ENCODE measurements around the gene SMPD3. TPM values are rescaled to one million over a fixed set of nuclear protein-coding genes. Genes with fewer than 3 reads are reported as not detected.

Gene SMPD3
- total and polyA plus RNA-seq, 7 donors = 0.49 to 29.7 (median 2.8) TPM

- no peaks in the 10 kb centered on the region for H3K27me3 ChIP-seq
- no peak overlapping the region for H3K27ac ChIP-seq
- intact Hi-C loops (cut with DNase I) = no loop called here
- WGBS, 2 donors = 75 to 82% methylated on average over 8 of the region's 8 CpGs
- no peak overlapping the region for H3K4me3 ChIP-seq
- H3K4me1 ChIP-seq = no peaks in the 10 kb centered on the region
- TF ChIP-seq POLR2A (IDR thresholded peaks at IDR 0.05) (no peak), EP300 (IDR thresholded peaks at IDR 0.05) (no peak)
- no peaks in the 10 kb centered on the region for H3K36me3 ChIP-seq
- DNase-seq = no peak
- H3K9me3 ChIP-seq = no peaks in the 10 kb centered on the region
These were observed 59.3 kb downstream of the SMPD3 start for GRCh38 chr16:68389006-68389405.

DNA sequence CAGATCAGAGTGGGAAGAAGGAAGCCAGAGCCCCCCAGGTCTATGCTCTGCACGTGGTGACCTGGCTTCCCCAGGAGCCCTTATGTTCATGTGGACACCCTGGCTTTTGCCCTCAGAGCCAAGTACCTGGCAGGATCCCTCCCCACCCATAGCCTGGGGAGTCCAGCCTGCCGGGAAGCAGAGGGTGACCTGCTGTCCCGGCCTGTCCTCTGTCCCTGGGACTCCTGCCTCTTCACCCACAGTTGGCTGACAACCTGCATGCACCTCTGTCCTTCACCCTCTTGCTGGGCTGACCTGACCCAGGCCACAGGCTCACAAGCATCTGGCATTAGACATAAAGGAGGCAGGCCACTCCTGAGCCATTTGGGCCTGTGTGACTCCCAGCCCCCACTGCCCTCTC, 60.2 kb downstream of the SMPD3 start:
- intact Hi-C loops (cut with DNase I) = no loop called here
- 45 to 78% methylated on average over 3 of the region's 3 CpGs for WGBS, 2 donors
- TF ChIP-seq EP300 (IDR thresholded peaks at IDR 0.05) (no peak), POLR2AphosphoS5 (IDR thresholded peaks at IDR 0.05) (no peak), POLR2A (IDR thresholded peaks at IDR 0.05) (no peak)
- TF ChIP-seq, protein P1, sequence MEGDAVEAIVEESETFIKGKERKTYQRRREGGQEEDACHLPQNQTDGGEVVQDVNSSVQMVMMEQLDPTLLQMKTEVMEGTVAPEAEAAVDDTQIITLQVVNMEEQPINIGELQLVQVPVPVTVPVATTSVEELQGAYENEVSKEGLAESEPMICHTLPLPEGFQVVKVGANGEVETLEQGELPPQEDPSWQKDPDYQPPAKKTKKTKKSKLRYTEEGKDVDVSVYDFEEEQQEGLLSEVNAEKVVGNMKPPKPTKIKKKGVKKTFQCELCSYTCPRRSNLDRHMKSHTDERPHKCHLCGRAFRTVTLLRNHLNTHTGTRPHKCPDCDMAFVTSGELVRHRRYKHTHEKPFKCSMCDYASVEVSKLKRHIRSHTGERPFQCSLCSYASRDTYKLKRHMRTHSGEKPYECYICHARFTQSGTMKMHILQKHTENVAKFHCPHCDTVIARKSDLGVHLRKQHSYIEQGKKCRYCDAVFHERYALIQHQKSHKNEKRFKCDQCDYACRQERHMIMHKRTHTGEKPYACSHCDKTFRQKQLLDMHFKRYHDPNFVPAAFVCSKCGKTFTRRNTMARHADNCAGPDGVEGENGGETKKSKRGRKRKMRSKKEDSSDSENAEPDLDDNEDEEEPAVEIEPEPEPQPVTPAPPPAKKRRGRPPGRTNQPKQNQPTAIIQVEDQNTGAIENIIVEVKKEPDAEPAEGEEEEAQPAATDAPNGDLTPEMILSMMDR (IDR thresholded peaks at IDR 0.05) = no peak
- Histone ChIP-seq H3K36me3 (no peaks in the 10 kb centered on the region), H3K4me3 (no peak overlapping the region), H3K27ac (no peak overlapping the region), H3K4me1 (no peaks in the 10 kb centered on the region), H3K9me3 (no peaks in the 10 kb centered on the region), H3K27me3 (no peaks in the 10 kb centered on the region)
- DNase-seq = no peak

- TF ChIP-seq EP300 (IDR thresholded peaks at IDR 0.05) = no peak
- TF ChIP-seq POLR2A (IDR thresholded peaks at IDR 0.05) = no peak
- TF ChIP-seq POLR2AphosphoS5 (IDR thresholded peaks at IDR 0.05) = no peak
- TF ChIP-seq, protein P1 (IDR thresholded peaks at IDR 0.05) = no peak
- intact Hi-C loops (cut with DNase I) = no loop called here
- Histone ChIP-seq H3K4me1 (no peaks in the 10 kb centered on the region), H3K27ac (peak overlapping the region in 1 of 4 donors; percentile 18), H3K36me3 (no peaks in the 10 kb centered on the region), H3K9me3 (no peaks in the 10 kb centered on the region), H3K27me3 (no peaks in the 10 kb centered on the region), H3K4me3 (no peak overlapping the region)
- 20 to 73% methylated on average over 9 of the region's 9 CpGs for WGBS, 2 donors
- DNase-seq = no peak
These were observed 61.0 kb downstream of the SMPD3 start for GRCh38 chr16:68387301-68387700.

DNA sequence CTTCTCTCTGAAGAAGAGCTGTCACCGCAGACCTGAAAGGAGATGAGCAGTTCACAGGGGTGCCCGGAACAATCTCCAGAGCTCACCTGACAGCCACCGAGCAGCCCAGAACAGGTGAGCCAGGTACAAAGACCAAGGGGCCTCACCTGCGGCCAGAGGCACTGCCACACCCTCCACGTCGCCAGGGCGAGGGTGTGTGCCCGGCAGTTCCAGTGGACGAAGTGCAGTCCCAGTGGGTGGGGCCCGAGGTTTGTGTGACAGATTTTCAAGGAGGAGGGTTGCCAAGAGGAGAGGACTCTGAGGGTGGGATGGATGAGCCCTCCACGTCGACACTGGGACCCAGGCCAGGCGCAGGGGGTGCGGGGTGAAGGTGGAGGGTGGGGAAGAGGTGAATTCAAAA, 61.7 kb downstream of the SMPD3 start:
- Histone ChIP-seq H3K4me3 (no peak overlapping the region), H3K27me3 (no peaks in the 10 kb centered on the region), H3K27ac (peak overlapping the region in 1 of 4 donors; percentile 18), H3K4me1 (no peaks in the 10 kb centered on the region), H3K36me3 (no peaks in the 10 kb centered on the region), H3K9me3 (no peaks in the 10 kb centered on the region)
- DNase-seq = no peak
- intact Hi-C loops (cut with DNase I) = no loop called here
- 14 to 67% methylated on average over 14 of the region's 14 CpGs for WGBS, 2 donors
- no peak for TF ChIP-seq EP300 (IDR thresholded peaks at IDR 0.05)
- TF ChIP-seq, protein P1 (IDR thresholded peaks at IDR 0.05) = no peak
- peak in 1 of 2 donors; percentile 48 for TF ChIP-seq POLR2A (IDR thresholded peaks at IDR 0.05)
- TF ChIP-seq POLR2AphosphoS5 (IDR thresholded peaks at IDR 0.05) = peak in 1 of 4 donors; percentile 16

DNA sequence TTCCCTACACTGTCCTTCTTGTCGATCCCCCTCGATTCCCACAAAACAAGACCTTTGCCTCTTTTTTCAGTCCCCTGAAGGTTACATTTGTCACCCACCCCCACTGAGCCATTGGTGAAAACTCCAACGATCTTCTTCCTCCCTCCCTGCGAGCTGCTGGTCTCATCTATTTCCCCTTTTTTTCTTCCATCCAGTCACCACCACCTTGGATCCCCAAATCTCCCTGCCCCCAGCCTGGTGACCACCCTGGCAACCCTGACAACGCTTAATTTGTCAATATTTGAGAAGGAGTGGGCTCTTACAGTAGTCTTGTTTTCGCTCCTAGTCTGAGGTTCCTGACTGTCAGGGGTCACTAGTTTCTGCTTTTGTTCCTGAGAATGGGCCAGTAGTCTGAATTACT, 62.9 kb downstream of the SMPD3 start:
- 74 to 76% methylated on average over 6 of the region's 6 CpGs for WGBS, 2 donors
- TF ChIP-seq EP300 (IDR thresholded peaks at IDR 0.05) = no peak
- no peak for TF ChIP-seq POLR2A (IDR thresholded peaks at IDR 0.05)
- TF ChIP-seq POLR2AphosphoS5 (IDR thresholded peaks at IDR 0.05) = no peak
- TF ChIP-seq, protein P1 (IDR thresholded peaks at IDR 0.05) = no peak
- intact Hi-C loops (cut with DNase I) = no loop called here
- Histone ChIP-seq H3K27ac (no peak overlapping the region), H3K4me3 (no peak overlapping the region), H3K36me3 (no peaks in the 10 kb centered on the region), H3K9me3 (no peaks in the 10 kb centered on the region), H3K4me1 (no peaks in the 10 kb centered on the region), H3K27me3 (no peaks in the 10 kb centered on the region)
- no peak for DNase-seq

Data from sigmoid colon (tissue), 7 donors.